ENCODE results near the gene PFKFB3.
A peak's percentile ranks its signal among the peaks of the same experiment; 100 is the strongest.
"Not testable (repeated sequence)": the region's sequence is repeated elsewhere in the genome, so short reads cannot be mapped to it uniquely, and the experiment has no call there.

The PFKFB3 gene

GRCh38 chr10:6193342-6193741 is 9.4 kb upstream of the PFKFB3 start:
- not testable (repeated sequence) for DNase-seq (ENCODE audit: low read depth, low spot score); H3K4me1 ChIP-seq (ENCODE audit: control insufficient read depth, insufficient read depth, low read length); H3K36me3 ChIP-seq (ENCODE audit: control insufficient read depth, insufficient read depth, low read length); H3K9me3 ChIP-seq (ENCODE audit: control insufficient read depth, insufficient read depth, low read length); H3K27me3 ChIP-seq (ENCODE audit: control insufficient read depth, insufficient read depth, low read length); H3K27ac ChIP-seq (ENCODE audit: low read length); H3K4me3 ChIP-seq (ENCODE audit: low read length)
- WGBS (ENCODE audit: insufficient coverage, insufficient read length) = no CpG with 5 or more reads among the region's 5 CpGs

- H3K9me3 ChIP-seq (ENCODE audit: control insufficient read depth, insufficient read depth, low read length) = no peaks in the 10 kb centered on the region
- no peaks in the 10 kb centered on the region for H3K36me3 ChIP-seq (ENCODE audit: control insufficient read depth, insufficient read depth, low read length)
- H3K27ac ChIP-seq (ENCODE audit: low read length) = no peak overlapping the region
- no CpG with 5 or more reads among the region's 6 CpGs for WGBS (ENCODE audit: insufficient coverage, insufficient read length)
- H3K4me1 ChIP-seq (ENCODE audit: control insufficient read depth, insufficient read depth, low read length) = no peaks in the 10 kb centered on the region
- no peak overlapping the region for H3K4me3 ChIP-seq (ENCODE audit: low read length)
- H3K27me3 ChIP-seq (ENCODE audit: control insufficient read depth, insufficient read depth, low read length) = peaks cover 3% of the 10 kb centered on the region; the same call in 1 of the 2 replicates
- no peak for DNase-seq (ENCODE audit: low read depth, low spot score)
Observed at GRCh38 chr10:6194311-6194710, 8.4 kb upstream of the PFKFB3 start.

DNA sequence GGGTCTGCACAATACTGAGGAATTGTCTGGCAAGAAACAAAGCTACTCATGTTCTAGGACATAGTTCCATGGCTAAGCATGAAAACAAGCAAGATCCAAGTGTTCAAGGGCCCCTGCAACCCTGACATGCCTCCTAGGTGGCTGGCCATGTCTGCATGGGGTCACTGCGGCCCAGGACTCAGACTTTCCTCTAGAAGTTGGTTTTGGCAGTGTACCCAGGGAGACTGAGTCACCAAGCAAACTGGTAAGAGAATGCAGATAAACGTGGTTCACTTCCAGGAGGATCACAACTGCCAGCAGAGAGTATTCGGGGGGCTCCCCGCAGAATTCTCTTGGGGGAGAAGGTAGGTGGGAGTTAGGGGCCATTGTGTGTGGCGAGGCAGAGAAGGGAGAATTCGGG is 7.4 kb upstream of the PFKFB3 start:
- no peak for DNase-seq (ENCODE audit: low read depth, low spot score)
- Histone ChIP-seq H3K9me3 (ENCODE audit: control insufficient read depth, insufficient read depth, low read length) (no peaks in the 10 kb centered on the region), H3K27ac (ENCODE audit: low read length) (no peak overlapping the region), H3K4me1 (ENCODE audit: control insufficient read depth, insufficient read depth, low read length) (no peaks in the 10 kb centered on the region), H3K36me3 (ENCODE audit: control insufficient read depth, insufficient read depth, low read length) (no peaks in the 10 kb centered on the region), H3K4me3 (ENCODE audit: low read length) (no peak overlapping the region), H3K27me3 (ENCODE audit: control insufficient read depth, insufficient read depth, low read length) (peaks cover 10% of the 10 kb centered on the region; the same call in 1 of the 2 replicates)
- no CpG with 5 or more reads among the region's 6 CpGs for WGBS (ENCODE audit: insufficient coverage, insufficient read length)

- no CpG with 5 or more reads among the region's 9 CpGs for WGBS (ENCODE audit: insufficient coverage, insufficient read length)
Observed at GRCh38 chr10:6195846-6196245, 6.9 kb upstream of the PFKFB3 start.

DNA sequence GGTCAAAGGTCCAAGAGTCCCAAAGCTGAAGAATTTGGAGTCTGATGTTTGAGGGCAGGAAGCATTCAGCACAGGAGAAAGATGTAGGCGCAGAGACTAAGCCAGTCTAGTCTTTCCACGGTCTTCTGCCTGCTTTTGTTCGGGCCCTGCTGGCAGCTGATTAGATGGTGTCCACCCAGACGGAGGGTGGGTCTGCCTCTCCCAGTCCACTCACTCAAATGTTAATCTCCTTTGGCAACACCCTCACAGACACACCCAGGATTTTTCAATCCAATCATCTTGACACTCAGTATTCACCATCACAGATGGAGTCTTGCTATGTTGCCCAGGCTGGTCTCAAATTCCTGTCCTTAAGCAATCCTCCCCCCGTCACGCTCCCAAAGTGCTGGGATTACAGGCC is 6.2 kb upstream of the PFKFB3 start:
- H3K36me3 ChIP-seq (ENCODE audit: control insufficient read depth, insufficient read depth, low read length); H3K4me1 ChIP-seq (ENCODE audit: control insufficient read depth, insufficient read depth, low read length); H3K27ac ChIP-seq (ENCODE audit: low read length); DNase-seq (ENCODE audit: low read depth, low spot score); H3K9me3 ChIP-seq (ENCODE audit: control insufficient read depth, insufficient read depth, low read length); H3K4me3 ChIP-seq (ENCODE audit: low read length): not testable (repeated sequence)
- no CpG with 5 or more reads among the region's 6 CpGs for WGBS (ENCODE audit: insufficient coverage, insufficient read length)
- peaks cover 18% of the 10 kb centered on the region for H3K27me3 ChIP-seq (ENCODE audit: control insufficient read depth, insufficient read depth, low read length)

More at GRCh38 chr10:6195846-6196245, 6.9 kb upstream of the PFKFB3 start:
- no peak for DNase-seq (ENCODE audit: low read depth, low spot score)
- Histone ChIP-seq H3K27me3 (ENCODE audit: control insufficient read depth, insufficient read depth, low read length) (peaks cover 13% of the 10 kb centered on the region), H3K9me3 (ENCODE audit: control insufficient read depth, insufficient read depth, low read length) (no peaks in the 10 kb centered on the region), H3K4me3 (ENCODE audit: low read length) (no peak overlapping the region), H3K36me3 (ENCODE audit: control insufficient read depth, insufficient read depth, low read length) (no peaks in the 10 kb centered on the region), H3K27ac (ENCODE audit: low read length) (no peak overlapping the region), H3K4me1 (ENCODE audit: control insufficient read depth, insufficient read depth, low read length) (no peaks in the 10 kb centered on the region)

DNA sequence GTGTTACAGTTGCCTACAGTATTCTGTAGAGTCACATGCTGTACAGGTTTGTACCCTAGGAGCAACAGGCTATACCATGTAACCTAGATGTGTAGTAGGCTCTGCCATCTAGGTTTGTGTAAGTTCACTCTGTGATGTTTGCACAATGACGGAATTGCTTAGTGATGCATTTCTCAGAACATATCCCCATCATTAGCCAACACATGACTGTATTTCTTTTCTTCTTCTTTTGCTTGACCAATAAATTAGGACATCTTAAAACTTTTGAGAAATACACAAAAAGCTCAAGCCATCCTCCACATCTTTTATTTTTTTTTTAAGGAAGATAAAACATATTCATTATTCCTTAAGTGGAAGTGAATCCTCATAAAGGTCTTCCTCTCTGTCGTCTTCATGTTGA is 5.4 kb upstream of the PFKFB3 start:
- DNase-seq (ENCODE audit: low read depth, low spot score) = no peak
- Histone ChIP-seq H3K4me3 (ENCODE audit: low read length) (no peak overlapping the region), H3K27ac (ENCODE audit: low read length) (no peak overlapping the region), H3K4me1 (ENCODE audit: control insufficient read depth, insufficient read depth, low read length) (peaks cover 2% of the 10 kb centered on the region; the same call in 1 of the 2 replicates), H3K36me3 (ENCODE audit: control insufficient read depth, insufficient read depth, low read length) (no peaks in the 10 kb centered on the region), H3K27me3 (ENCODE audit: control insufficient read depth, insufficient read depth, low read length) (peaks cover 25% of the 10 kb centered on the region), H3K9me3 (ENCODE audit: control insufficient read depth, insufficient read depth, low read length) (no peaks in the 10 kb centered on the region)
- no CpG with 5 or more reads among the region's 2 CpGs for WGBS (ENCODE audit: insufficient coverage, insufficient read length)

GRCh38 chr10:6198171-6198570 is 4.6 kb upstream of the PFKFB3 start:
- peaks cover 2% of the 10 kb centered on the region; the same call in 1 of the 2 replicates for H3K4me1 ChIP-seq (ENCODE audit: control insufficient read depth, insufficient read depth, low read length)
- no peaks in the 10 kb centered on the region for H3K36me3 ChIP-seq (ENCODE audit: control insufficient read depth, insufficient read depth, low read length)
- peaks cover 25% of the 10 kb centered on the region for H3K27me3 ChIP-seq (ENCODE audit: control insufficient read depth, insufficient read depth, low read length)
- no peaks in the 10 kb centered on the region for H3K9me3 ChIP-seq (ENCODE audit: control insufficient read depth, insufficient read depth, low read length)
- no CpG with 5 or more reads among the region's 6 CpGs for WGBS (ENCODE audit: insufficient coverage, insufficient read length)
- H3K4me3 ChIP-seq (ENCODE audit: low read length) = no peak overlapping the region
- DNase-seq (ENCODE audit: low read depth, low spot score) = no peak
- no peak overlapping the region for H3K27ac ChIP-seq (ENCODE audit: low read length)

- Histone ChIP-seq H3K4me1 (ENCODE audit: control insufficient read depth, insufficient read depth, low read length) (peaks cover 2% of the 10 kb centered on the region; the same call in 1 of the 2 replicates), H3K27me3 (ENCODE audit: control insufficient read depth, insufficient read depth, low read length) (peaks cover 25% of the 10 kb centered on the region), H3K9me3 (ENCODE audit: control insufficient read depth, insufficient read depth, low read length) (no peaks in the 10 kb centered on the region), H3K27ac (ENCODE audit: low read length) (no peak overlapping the region), H3K4me3 (ENCODE audit: low read length) (no peak overlapping the region), H3K36me3 (ENCODE audit: control insufficient read depth, insufficient read depth, low read length) (no peaks in the 10 kb centered on the region)
- WGBS (ENCODE audit: insufficient coverage, insufficient read length) = no CpG with 5 or more reads among the region's 6 CpGs
- no peak for DNase-seq (ENCODE audit: low read depth, low spot score)
Observed at GRCh38 chr10:6199131-6199733, 3.5 kb upstream of the PFKFB3 start.

- H3K9me3 ChIP-seq (ENCODE audit: control insufficient read depth, insufficient read depth, low read length) = no peaks in the 10 kb centered on the region
- no peak overlapping the region for H3K27ac ChIP-seq (ENCODE audit: low read length)
- H3K27me3 ChIP-seq (ENCODE audit: control insufficient read depth, insufficient read depth, low read length) = peaks cover 25% of the 10 kb centered on the region
- DNase-seq (ENCODE audit: low read depth, low spot score) = no peak
- H3K4me3 ChIP-seq (ENCODE audit: low read length) = peak overlapping the region; percentile 29; the same call in 1 of the 2 replicates
- no CpG with 5 or more reads among the region's 6 CpGs for WGBS (ENCODE audit: insufficient coverage, insufficient read length)
- H3K36me3 ChIP-seq (ENCODE audit: control insufficient read depth, insufficient read depth, low read length) = no peaks in the 10 kb centered on the region
- peaks cover 4% of the 10 kb centered on the region; the same call in 1 of the 2 replicates for H3K4me1 ChIP-seq (ENCODE audit: control insufficient read depth, insufficient read depth, low read length)
Observed at GRCh38 chr10:6200440-6200733, 2.3 kb upstream of the PFKFB3 start.

- Histone ChIP-seq H3K9me3 (ENCODE audit: control insufficient read depth, insufficient read depth, low read length) (no peaks in the 10 kb centered on the region), H3K27ac (ENCODE audit: low read length) (no peak overlapping the region), H3K4me1 (ENCODE audit: control insufficient read depth, insufficient read depth, low read length) (peaks cover 4% of the 10 kb centered on the region; the same call in 1 of the 2 replicates), H3K27me3 (ENCODE audit: control insufficient read depth, insufficient read depth, low read length) (peaks cover 25% of the 10 kb centered on the region), H3K36me3 (ENCODE audit: control insufficient read depth, insufficient read depth, low read length) (no peaks in the 10 kb centered on the region), H3K4me3 (ENCODE audit: low read length) (peak overlapping the region; percentile 40; the same call in 1 of the 2 replicates)
- no CpG with 5 or more reads among the region's 59 CpGs for WGBS (ENCODE audit: insufficient coverage, insufficient read length)
- no peak for DNase-seq (ENCODE audit: low read depth, low spot score)
Observed at GRCh38 chr10:6200734-6201515, 1.8 kb upstream of the PFKFB3 start.
